SK-N-MC (cell line): Measurements from ENCODE around the gene AK2.

ENCODE experiments used
- EZH2 ChIP-seq: fragments of 200-600 bp; sonication (generic); IDR thresholded peaks from one replicate; pipeline ENCODE4 v1.6.1; 2017; ENCODE audit warnings: antibody characterized with exemption
- POLR2AphosphoS5 ChIP-seq: IDR thresholded peaks from 2 replicates; pipeline ENCODE4 v1.6.1; 2012; ENCODE audit warnings: mild to moderate bottlenecking, low read depth, low read length, borderline replicate concordance

DNA sequence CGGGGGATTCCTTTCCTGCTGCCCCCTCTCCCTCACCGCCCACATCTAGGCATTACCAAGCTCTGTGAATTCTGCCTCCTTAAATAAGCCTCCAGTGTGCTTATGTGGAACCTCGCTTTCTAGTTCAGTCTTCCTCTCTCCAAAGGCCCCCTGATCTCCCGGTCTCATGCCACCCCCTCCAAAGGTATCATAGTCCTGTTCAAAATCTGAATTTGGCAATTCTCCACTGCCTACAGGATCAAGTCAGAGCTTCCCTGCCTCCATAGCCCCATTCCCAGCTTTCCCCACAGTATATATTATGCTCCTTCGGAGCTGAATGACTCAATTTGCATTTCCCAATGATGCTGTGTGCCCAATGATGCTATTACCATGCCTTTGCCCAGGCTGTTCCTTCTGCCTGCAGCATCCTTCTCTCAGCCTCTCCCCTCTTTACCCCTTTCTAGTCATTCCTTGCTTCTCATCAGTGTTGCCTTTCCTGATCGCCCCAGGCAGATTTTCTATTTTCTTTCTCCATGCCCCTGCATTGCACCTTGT is 46.0 kb upstream of the AK2 start:
- TF ChIP-seq POLR2AphosphoS5, result no peak
- TF ChIP-seq EZH2, result no peak
